ENCODE results near the gene ANKRD61.
"Not testable (repeated sequence)": the region's sequence is repeated elsewhere in the genome, so short reads cannot be mapped to it uniquely, and the experiment has no call there.

Gene ANKRD61

DNA sequence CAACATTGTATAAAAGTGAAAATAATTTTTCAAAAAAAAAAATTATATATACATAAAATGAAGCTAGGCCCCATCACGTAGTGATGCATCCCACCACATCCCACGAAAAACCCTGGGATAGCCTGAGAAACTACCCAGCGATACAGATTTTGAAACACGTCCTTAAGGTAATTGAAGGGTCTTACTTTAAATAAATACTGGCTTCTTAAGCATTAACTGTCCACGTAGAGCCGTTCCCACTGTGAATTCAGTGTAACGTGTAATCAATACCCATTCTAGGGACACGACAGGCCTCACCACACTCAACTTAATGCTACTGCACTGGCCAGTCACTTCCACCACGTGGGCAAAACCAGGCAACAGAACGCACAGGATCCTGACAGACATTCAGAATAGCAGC, 4.0 kb downstream of the ANKRD61 start:
- H3K27ac ChIP-seq (ENCODE audit: low read depth, low read length, poor library complexity, severe bottlenecking) = no peak overlapping the region
- no peaks in the 10 kb centered on the region for H3F3A ChIP-seq (ENCODE audit: insufficient read depth, low read length)
- H3K4me1 ChIP-seq (ENCODE audit: insufficient read depth, low read length, severe bottlenecking) = no peaks in the 10 kb centered on the region
- no peak overlapping the region for H3K9ac ChIP-seq (ENCODE audit: low read length)
- no peaks in the 10 kb centered on the region for H4K20me1 ChIP-seq (ENCODE audit: insufficient read depth, low read length)
- no peaks in the 10 kb centered on the region for H3K27me3 ChIP-seq (ENCODE audit: insufficient read depth, low read length)
- TF ChIP-seq EZH2 (IDR thresholded peaks at IDR 0.05; ENCODE audit: borderline replicate concordance, low read length) = no peak
- TF ChIP-seq, protein P1, sequence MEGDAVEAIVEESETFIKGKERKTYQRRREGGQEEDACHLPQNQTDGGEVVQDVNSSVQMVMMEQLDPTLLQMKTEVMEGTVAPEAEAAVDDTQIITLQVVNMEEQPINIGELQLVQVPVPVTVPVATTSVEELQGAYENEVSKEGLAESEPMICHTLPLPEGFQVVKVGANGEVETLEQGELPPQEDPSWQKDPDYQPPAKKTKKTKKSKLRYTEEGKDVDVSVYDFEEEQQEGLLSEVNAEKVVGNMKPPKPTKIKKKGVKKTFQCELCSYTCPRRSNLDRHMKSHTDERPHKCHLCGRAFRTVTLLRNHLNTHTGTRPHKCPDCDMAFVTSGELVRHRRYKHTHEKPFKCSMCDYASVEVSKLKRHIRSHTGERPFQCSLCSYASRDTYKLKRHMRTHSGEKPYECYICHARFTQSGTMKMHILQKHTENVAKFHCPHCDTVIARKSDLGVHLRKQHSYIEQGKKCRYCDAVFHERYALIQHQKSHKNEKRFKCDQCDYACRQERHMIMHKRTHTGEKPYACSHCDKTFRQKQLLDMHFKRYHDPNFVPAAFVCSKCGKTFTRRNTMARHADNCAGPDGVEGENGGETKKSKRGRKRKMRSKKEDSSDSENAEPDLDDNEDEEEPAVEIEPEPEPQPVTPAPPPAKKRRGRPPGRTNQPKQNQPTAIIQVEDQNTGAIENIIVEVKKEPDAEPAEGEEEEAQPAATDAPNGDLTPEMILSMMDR (IDR thresholded peaks at IDR 0.05; ENCODE audit: low read length) = no peak
- H3K4me3 ChIP-seq (ENCODE audit: low read depth, low read length, poor library complexity, severe bottlenecking) = no peak overlapping the region
- no peaks in the 10 kb centered on the region for H3K9me3 ChIP-seq (ENCODE audit: low read length)
- H3K9me2 ChIP-seq (ENCODE audit: low read depth, low read length) = no peaks in the 10 kb centered on the region
- H3K4me2 ChIP-seq (ENCODE audit: low read length) = no peak overlapping the region
- peaks cover 89% of the 10 kb centered on the region for H3K36me3 ChIP-seq (ENCODE audit: insufficient read depth, low read length)
- H3K79me2 ChIP-seq (ENCODE audit: insufficient read depth, low read length) = no peaks in the 10 kb centered on the region
- no peak overlapping the region for H2AFZ ChIP-seq (ENCODE audit: low read length)

DNA sequence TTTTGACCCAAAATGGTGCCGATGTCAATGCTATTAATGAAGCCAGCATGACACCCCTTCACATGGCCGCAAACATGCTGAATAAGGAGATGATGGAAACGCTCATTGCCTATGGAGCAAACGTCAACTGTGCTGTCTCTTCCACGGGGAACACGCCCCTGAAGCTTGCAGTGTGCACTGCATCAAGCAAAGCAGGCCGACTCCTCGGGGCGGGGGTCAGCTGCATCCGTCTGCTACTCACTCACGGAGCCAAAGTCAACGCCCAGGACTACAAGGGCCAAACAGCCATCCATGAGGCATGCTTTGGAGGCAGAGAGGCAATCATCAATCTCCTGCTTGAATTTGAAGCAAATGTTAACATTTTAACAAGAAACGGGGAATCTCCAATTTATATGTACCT, 4.5 kb downstream of the ANKRD61 start:
- TF ChIP-seq, protein P1 (IDR thresholded peaks at IDR 0.05; ENCODE audit: low read length) = no peak
- no peak for TF ChIP-seq EZH2 (IDR thresholded peaks at IDR 0.05; ENCODE audit: borderline replicate concordance, low read length)
- Histone ChIP-seq H3K79me2 (ENCODE audit: insufficient read depth, low read length) (no peaks in the 10 kb centered on the region), H3K27me3 (ENCODE audit: insufficient read depth, low read length) (no peaks in the 10 kb centered on the region), H3K4me2 (ENCODE audit: low read length) (no peak overlapping the region), H3K4me1 (ENCODE audit: insufficient read depth, low read length, severe bottlenecking) (no peaks in the 10 kb centered on the region), H3K9me3 (ENCODE audit: low read length) (no peaks in the 10 kb centered on the region), H3F3A (ENCODE audit: insufficient read depth, low read length) (no peaks in the 10 kb centered on the region), H3K36me3 (ENCODE audit: insufficient read depth, low read length) (peaks cover 90% of the 10 kb centered on the region), H4K20me1 (ENCODE audit: insufficient read depth, low read length) (no peaks in the 10 kb centered on the region), H2AFZ (ENCODE audit: low read length) (no peak overlapping the region), H3K27ac (ENCODE audit: low read depth, low read length, poor library complexity, severe bottlenecking) (no peak overlapping the region), H3K4me3 (ENCODE audit: low read depth, low read length, poor library complexity, severe bottlenecking) (no peak overlapping the region), H3K9ac (ENCODE audit: low read length) (no peak overlapping the region), H3K9me2 (ENCODE audit: low read depth, low read length) (no peaks in the 10 kb centered on the region)

DNA sequence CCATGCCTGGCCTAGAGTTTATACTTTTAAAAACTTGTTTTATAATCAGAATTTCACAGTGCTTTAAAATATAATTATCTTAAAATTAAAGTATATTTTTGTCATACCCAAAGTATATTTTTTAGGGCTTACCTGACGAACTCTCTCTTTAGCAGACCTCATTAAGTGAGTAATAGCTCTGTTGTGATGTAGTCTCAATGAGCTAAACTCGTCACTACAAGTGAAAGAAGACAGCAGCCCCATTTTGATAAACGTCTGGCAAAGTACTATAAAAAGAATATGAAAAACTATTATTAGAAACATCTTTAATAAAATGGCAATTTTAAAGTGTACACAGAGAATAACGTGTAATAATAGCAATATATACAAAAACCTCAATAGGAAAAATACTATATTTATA, 18.6 kb downstream of the ANKRD61 start:
- Histone ChIP-seq H3K27me3 (ENCODE audit: insufficient read depth, low read length) (no peaks in the 10 kb centered on the region), H3K4me2 (ENCODE audit: low read length) (no peak overlapping the region), H3K9ac (ENCODE audit: low read length) (no peak overlapping the region), H3K27ac (ENCODE audit: low read depth, low read length, poor library complexity, severe bottlenecking) (no peak overlapping the region), H3K9me2 (ENCODE audit: low read depth, low read length) (no peaks in the 10 kb centered on the region), H3K9me3 (ENCODE audit: low read length) (no peaks in the 10 kb centered on the region), H3K4me3 (ENCODE audit: low read depth, low read length, poor library complexity, severe bottlenecking) (no peak overlapping the region), H2AFZ (ENCODE audit: low read length) (no peak overlapping the region), H3K4me1 (ENCODE audit: insufficient read depth, low read length, severe bottlenecking) (no peaks in the 10 kb centered on the region), H3F3A (ENCODE audit: insufficient read depth, low read length) (no peaks in the 10 kb centered on the region), H3K36me3 (ENCODE audit: insufficient read depth, low read length) (peaks cover 67% of the 10 kb centered on the region), H3K79me2 (ENCODE audit: insufficient read depth, low read length) (no peaks in the 10 kb centered on the region), H4K20me1 (ENCODE audit: insufficient read depth, low read length) (no peaks in the 10 kb centered on the region)
- no peak for TF ChIP-seq EZH2 (IDR thresholded peaks at IDR 0.05; ENCODE audit: borderline replicate concordance, low read length)
- TF ChIP-seq, protein P1 (IDR thresholded peaks at IDR 0.05; ENCODE audit: low read length) = no peak

DNA sequence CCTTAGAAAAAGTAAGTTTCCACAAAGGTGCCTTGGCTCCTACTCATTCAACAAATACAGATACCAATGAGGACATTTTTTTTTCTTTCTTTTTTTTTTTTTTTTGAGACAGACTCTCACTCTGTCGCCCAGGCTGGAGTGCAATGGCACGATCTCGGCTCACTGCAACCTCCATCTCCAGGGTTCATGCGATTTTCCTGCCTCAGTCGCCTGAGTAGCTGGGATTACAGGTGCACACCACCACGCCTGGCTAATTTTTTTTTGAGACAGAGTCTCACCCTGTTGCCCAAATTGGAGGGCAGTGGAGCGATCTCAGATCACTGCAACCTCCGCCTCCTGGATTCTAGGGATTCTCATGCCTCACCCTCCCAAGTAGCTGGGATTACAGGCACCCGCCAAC, 20.0 kb downstream of the ANKRD61 start:
- not testable (repeated sequence) for H3K9me2 ChIP-seq (ENCODE audit: low read depth, low read length); H3K9ac ChIP-seq (ENCODE audit: low read length); H3K4me2 ChIP-seq (ENCODE audit: low read length); H3K27ac ChIP-seq (ENCODE audit: low read depth, low read length, poor library complexity, severe bottlenecking); H4K20me1 ChIP-seq (ENCODE audit: insufficient read depth, low read length); H3F3A ChIP-seq (ENCODE audit: insufficient read depth, low read length); H3K9me3 ChIP-seq (ENCODE audit: low read length); H2AFZ ChIP-seq (ENCODE audit: low read length); H3K4me1 ChIP-seq (ENCODE audit: insufficient read depth, low read length, severe bottlenecking); H3K79me2 ChIP-seq (ENCODE audit: insufficient read depth, low read length); H3K27me3 ChIP-seq (ENCODE audit: insufficient read depth, low read length); H3K4me3 ChIP-seq (ENCODE audit: low read depth, low read length, poor library complexity, severe bottlenecking)
- peaks cover 59% of the 10 kb centered on the region for H3K36me3 ChIP-seq (ENCODE audit: insufficient read depth, low read length)
